NCI-H1417 treated with DMSO at 0.1 percent for 48 hours (cell line): ENCODE measurements around the gene ENDOD1.
A peak's percentile ranks its signal among the peaks of the same experiment; 100 is the strongest.

ENCODE experiments used
- DNase-seq: peaks from one replicate; lab custom pipeline; 2025; lab: John Stamatoyannopoulos, UW

The ENDOD1 gene

DNA sequence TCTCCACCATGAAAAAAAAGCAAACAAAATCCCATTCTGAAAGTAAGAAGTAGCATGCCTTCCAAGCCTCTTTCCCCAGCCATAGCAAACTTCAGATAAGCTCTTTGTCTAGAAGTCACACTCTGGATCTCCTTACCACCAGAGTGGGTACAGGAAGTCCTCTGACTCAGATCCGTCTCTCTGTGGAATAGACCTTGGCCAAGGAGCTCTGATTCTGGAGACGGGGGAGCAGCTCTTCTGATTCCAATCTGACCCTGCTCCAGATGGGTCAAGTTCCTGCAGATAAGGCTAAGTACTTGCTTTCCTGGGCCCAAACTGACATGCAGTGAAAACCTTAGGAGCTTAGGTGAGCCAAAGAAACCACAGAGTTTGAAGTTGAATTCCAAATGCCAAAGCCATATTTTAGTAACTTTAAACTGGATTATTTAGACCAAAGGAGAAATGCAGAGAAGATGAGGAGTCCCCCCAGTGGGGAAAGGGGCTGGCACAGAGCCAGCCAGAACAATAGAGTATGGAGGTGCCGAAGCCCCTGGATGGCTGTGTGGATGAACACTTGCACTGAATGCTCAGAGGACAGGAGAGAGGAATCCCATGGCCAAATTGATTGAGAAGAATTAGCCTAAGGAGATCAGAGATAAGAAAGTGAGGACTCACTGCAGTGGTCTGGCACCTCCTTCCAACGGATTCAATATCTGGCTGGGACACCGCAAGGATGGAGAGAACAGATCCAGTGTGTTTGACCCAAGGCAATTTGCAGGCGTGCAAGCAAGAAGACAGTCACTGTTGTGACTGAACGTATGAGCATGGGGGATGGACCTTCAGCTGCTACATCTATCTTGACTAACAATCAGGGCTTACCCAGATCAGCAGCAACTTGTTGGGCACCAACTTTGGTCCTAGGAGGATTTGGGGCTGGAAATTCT, 54.9 kb downstream of the ENDOD1 start:
- no peak for DNase-seq

DNA sequence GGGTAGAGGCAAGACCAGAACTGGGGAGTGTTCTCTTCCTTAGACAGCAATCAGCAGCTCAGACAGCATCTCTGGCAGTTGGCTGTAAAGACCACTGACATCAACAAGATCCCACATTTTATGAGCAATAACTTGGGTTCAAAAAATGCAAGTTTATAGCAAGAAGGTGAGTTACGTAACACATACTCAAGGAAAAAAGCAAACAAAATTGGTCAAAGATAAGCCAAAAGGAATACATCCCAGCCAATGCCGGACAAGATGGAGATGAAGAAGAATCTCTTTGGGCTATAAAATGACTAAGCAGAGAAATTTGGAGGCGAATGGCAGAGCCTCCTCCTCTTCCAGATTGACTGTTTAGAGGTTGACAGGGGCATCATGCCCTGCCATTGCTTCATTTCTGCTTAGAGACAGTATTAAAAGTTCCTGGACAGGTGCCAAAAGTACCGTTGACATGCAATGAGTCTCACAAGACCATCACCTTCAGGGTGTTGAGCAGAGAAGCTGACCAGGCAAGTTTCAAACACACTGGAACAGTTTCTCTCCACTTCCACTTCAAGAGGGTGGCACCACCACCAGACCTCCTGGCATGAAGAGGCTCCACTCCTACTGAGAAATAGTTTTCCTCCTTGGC, 55.9 kb downstream of the ENDOD1 start:
- DNase-seq = no peak

DNA sequence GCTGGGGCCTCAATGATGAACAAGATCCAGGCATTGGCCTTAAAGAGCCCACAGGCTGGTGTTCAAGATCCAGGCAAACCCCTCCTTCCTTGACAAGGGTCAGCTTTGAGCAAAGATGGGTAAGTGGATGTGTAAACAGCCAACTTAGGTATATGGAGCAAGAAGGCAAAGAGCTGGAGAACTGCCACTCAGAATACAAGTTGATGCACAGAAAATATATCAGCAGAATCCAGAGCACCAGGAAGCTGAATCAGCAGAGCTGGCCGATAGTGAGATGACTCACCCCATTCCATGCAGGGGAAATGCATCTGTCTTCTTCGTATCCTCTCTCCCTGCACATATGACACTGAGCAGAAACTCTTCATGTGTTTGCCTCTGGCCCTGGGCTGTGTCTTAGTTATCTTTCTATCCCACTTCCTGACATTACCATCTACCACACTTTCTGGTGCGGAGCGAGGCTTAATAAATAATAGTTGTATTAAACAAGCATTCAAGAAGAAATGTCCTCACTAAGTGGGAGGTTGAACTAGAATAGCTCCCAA, 57.8 kb downstream of the ENDOD1 start:
- no peak for DNase-seq

DNA sequence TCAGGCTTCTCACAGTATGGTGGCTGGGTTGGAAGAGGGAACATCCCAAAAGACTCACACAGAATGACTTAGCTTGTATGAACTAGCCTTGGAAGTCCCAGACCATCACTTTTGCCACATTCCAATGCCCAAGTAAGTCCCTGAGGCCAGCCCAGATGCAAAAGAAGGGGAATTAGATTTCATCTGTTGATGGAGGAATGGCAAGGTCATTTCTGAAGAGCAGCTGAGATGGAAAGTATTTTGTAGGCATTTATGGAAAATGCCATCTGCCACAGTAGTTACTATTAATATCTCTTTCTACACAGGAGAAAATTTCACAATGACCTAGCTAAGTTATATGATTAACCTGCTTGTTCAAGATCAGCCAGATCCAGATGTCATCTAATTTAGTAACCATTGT, 58.8 kb downstream of the ENDOD1 start:
- no peak for DNase-seq

DNA sequence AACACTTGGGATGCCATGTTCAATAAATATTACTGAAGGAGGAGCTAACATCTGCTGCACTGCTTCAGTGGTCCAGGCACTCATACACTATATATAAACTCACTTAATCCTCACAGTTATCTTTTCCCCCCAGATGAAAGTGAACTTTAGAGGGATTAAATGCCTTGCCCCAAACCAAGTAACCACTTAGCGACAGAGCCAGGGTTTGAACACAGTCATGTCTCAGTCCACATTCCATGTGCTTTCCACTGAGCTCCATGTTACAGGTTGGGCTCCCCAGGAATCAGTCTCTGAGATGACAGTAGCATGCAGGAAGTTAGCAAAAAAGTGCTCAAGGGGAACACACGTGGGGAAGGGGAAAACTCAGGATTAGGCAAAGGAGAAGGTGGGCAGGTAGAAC, 59.3 kb downstream of the ENDOD1 start:
- no peak for DNase-seq

DNA sequence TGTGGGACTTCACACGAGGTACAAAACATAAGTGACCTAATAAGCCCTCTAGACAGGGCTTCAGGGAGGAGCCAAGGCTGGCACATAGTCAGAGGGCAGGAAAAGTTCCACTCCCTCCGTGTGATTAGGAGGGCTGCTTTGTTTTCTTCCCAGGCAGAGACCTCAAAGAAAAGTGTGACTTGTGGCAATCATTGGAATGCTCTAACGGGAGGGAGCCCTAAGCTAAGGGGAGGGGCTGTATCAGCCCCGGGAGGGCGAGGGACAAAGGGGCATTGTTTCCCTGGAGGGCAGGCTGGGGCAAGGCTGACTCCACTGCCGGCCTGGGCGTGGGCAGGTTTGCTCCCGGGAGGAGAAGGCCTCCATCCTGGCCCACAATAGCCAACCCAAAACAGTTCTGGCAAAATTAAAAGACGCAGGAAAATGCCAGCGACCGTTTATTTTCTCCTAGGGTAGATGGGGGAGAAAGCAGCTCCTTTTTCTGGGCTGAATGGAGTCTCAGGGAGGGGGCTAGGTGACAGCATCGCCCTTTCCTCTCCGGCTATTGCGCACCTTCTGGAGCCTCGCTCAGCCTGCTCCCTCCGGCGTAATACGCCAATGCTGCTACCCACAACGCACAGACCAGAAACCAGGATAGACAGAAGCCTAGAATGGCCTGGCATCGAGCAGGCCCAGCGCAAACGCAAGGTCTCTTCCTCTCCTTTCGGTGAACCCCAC, 60.2 kb downstream of the ENDOD1 start:
- peak; percentile 53 for DNase-seq

DNA sequence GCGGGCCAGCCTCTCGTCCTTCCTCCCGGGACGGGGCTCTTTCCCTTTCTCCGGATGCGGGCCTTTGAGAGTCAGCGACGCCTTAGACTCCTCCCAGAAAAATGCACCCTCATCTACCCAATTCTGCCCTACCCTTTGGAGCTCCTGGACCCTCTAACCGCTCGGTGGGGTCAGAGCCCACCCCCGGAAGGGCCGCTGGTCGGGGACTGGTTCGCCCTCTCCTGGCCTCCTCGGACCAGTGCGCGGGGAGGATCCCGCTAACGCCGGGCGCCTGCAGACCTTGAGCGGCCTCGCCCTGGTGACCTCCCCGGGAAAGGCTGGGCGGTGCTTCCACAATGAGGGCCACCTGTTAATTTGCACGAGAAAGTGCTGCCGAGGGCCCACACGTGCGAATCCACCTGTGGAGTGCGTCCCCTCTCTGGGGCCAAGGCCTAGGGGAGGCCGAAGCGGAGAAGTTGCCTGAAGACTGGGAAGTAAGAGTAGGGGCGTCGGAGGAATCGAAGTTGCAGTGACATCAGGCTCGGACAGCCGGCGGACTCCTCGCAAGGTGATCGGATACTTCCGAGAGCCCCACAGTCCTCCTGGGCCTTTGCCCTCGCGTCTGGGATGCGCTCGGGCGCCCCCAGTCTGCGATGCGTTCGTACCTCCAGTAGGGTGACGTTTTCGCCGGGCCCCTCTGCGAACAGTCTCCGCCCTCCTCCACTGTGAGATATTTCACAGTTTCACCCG, 61.5 kb downstream of the ENDOD1 start:
- DNase-seq = peak; percentile 73

DNA sequence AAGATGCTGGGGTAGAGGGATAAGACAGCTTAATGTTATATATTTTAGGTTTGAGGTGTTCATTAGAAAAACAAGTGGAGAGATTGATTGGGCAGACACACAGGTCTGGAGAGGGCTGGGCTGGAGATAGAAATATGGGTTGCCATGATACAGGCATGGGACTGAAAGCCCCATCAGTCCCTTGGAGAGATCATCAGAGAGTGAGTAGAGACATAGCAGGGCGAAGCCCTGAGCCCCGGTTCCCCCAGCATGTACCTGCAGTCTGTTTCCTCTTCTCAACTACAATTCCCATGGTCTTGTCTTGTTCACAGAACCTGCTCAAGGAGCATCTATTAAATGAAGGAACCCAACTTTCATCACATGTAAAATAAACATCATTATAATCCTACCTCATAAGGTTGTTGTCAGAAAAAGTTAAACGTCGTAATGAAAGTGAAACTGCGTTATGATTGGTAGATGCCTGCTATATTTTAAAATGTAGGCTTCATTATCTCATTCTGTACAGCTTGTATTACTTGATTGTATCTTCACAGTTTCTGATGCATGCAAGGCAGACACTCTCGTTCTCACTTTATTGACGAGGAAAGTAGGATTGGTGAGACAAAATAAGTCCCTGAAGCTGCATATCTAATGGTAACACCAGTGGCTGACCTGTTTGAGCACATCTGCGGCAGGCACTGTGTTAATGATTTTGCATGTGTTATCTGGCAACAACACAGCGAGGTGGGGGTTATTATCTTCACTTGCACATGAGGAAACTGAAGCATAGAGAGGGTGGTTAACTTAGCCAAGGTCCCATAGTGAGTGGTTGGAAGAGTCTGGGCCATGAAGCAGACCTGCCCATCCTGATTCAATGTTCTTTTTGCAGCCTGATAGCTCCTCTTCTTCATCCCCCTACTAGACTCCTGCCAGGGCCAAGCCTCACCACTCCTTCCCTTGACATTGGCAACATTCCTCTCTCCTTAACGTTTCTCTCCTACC, 63.5 kb downstream of the ENDOD1 start:
- DNase-seq = no peak

DNA sequence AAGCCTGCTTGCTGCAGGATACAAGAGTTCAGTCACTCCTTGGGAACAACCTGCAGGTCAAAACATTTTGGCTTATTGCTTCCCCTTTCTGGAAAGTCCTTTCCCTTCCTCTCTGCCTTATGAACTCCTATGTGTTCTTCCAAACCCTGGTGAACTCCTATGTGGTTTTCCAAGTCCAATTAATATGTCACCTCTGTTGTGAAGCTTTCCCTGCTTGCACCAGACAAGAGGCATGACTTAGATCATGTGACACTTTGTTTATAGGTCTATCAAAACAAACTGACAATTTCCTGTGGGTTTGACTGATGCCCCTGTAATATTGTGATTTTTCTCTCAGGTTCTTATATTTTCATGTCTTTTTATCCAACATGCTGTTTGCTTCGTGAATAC, 64.2 kb downstream of the ENDOD1 start:
- DNase-seq = no peak

DNA sequence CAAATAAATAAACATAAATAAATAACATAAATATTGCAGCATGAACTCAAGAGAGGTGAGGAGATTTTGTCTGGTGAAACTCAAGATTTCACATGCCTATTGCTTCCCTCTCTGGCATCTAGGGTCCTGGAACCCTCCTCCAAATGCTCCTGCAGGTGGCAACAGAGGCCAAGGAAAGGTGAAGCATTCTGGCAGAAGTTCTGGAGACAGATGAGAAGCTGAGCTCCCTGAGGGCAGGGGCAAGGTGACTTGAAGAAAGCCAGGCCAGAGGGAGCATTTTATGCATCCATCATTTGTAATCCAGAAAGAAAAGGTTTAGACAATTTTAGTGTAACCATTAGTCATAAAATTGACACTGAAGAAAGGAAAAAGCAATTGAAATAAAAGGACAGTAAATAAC, 64.9 kb downstream of the ENDOD1 start:
- peak; percentile 42 for DNase-seq

DNA sequence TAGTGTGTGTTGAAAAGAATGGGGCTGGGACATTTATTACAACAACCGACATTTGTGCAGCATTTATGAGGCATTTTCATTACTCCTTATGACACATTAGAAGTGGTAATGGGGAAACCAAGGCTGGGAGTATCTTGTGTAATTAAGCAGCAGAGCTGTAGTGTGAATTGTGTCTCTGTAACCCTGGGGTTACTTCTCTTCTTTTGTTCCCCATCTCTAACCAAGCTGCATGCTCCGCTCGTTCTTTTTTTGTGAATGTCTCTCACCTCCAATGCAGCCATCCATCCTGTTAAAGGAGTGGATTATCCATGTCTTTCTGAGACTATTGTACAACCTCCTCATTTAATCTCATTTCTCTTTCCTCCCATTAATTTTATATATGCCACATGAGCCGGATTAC, 65.7 kb downstream of the ENDOD1 start:
- DNase-seq = no peak

DNA sequence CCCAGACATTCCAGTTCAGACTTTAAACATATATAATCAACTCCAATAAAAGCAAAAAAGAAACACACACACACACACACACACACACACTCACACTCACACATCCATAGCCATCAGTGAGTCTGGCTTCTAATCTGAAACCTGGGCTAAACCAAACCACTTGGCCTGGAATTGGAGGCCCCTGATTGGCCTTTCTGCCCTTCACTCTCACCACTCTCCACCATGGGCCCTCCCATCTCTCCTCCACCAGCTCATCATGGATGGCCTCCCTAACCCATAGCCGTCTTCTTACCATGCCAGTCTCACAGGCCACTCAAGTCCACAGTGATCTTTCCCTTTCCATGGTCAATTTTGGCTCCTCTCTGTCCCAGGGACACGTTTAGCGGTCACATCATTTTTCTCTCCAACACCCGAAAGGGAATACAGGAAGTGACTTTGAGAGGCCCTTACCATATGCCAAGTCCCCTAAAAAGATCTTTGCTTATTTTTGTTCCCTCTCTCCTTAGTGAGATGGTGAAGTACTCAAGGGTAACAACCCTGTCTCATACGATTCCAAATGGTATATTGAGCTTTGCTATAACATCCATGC, 66.6 kb downstream of the ENDOD1 start:
- DNase-seq = no peak

DNA sequence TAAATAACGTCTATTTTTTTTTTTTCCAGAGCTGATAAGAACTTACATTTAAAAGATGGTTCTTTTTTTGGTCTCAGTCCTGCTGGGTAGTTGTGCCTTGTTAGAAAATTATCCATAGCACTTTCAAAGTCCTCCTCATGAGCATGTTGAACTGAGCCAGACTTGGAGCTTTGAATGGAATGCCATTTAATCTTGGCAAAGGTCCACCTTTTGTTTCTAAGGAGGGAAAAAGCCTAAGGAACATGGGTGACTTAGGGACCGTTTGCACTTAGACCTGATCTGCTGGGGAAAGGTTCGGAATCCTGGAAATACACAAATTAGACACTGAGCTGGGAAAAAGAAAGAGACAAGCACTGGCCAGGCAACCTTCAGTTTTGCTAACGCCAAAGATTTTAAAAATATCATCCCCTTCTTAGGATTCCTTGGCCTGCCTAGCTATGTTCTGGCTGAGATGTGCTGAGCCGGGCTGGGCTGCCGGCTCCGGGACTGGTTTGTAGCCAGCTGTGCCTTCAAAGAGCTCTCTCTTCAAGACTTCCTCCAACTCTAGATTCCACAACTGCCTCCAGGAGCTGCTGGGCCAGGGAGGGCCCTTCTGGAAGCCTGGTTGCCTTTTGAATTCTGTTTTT, 67.4 kb downstream of the ENDOD1 start:
- no peak for DNase-seq

DNA sequence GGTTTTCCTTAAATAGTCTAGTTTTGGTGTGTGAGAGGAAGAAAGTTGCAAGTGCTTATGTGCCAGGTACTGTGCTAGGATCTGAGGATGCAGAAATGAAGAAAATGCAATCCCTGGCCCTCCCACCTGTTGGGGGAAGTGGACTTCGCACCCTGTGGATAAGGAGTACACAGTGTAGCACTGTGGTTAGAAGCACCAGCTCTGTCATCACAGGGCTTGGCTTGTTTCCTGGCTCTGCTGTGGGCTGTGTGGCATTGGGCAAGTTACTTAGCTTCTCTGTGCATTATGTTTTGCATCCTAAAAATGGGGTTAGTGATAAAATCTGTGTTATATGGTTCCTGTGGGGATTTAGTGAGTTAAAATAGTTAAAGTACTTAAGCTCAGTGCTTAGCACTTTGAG, 68.2 kb downstream of the ENDOD1 start:
- DNase-seq = no peak

DNA sequence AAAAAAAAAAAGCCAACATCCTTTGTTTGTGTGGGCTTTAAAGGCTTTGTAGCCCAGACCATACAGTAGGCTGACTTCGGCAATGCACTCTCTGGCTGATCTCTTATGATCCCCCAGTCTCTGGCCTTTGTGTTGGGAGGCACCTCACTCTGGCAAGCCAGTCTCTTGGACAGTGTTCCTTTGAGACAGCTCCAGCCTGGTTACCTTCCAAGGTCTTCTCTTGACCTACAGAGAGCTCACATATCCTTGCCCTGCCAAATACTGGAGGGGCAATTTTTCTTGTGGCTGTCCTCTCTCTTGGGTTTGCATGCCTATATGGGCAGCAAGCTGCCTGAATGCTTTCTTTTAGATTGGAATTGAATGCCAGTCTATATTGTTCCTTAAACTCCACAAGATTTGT, 71.6 kb downstream of the ENDOD1 start:
- DNase-seq = no peak

DNA sequence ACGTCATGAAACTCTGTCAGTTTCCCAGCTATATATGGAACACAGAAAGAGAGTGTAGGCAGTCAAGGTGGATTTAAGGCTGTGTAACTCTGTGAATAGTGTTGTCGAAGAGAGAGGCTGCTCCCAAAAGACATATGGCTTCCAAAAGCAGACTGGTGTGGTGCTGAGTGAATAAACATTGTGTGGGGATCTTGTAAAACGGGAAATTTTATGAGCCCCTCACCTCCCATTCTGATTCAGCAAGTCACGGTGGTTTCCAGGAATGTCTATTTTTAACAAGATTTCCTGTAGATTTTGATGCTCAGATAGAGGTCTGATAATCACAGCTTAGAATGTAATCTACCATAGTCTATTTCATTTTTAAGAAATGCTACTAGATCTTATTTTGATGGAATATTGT, 73.5 kb downstream of the ENDOD1 start:
- no peak for DNase-seq

DNA sequence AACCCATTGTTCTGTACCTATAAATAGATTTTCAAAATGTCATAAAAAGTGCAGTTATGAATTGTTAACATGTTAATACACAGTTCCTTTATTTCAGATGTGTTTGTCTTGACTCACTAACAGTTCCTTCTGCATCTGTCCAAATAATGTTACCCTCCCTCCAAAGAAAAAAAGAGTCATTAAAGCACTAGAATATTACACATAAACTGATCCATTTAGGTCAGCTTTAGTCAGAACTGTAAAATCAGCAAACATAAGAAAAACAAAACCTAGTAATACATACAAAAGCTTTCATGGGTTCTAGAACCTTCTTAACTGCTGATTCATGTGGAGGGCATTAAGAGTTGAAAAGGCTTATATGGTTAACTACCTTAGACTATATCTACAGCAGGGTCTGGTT, 76.0 kb downstream of the ENDOD1 start:
- no peak for DNase-seq

DNA sequence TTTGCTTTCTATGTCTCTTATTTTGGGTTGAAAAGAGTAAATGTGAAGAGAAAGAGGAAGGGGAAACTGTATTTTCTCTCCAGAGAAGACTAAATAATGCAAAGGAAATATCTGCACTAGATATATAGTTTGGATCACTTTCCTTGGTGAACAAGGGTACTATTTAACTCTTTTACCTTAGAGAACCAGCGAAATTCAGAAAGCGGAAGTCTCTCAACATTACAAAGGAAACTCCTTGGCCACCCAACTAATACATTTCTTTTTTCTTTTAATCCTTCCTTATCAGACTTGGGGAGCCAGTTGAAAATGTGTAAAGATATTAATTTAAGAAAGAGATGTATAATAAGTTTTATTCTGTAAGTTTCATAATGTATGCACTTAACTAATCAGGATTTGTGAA, 77.1 kb downstream of the ENDOD1 start:
- DNase-seq = no peak

DNA sequence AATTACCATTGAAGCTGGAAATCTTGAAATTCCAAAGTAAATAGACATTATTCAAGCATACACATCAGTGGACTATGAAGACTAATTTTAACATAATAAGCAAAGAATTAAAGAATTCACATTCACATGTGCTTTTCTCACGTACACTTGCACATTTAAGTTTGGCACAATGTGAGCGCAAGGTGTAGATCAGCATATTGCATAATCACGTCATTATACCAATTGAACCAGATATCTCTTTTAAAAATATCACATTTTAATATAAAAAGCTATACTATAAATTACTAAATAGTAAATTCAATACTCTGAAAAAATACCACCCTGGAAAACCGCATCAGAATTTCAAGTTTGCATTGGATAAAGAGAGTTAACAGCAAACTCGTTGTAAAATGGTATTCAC, 80.6 kb downstream of the ENDOD1 start:
- DNase-seq = no peak

DNA sequence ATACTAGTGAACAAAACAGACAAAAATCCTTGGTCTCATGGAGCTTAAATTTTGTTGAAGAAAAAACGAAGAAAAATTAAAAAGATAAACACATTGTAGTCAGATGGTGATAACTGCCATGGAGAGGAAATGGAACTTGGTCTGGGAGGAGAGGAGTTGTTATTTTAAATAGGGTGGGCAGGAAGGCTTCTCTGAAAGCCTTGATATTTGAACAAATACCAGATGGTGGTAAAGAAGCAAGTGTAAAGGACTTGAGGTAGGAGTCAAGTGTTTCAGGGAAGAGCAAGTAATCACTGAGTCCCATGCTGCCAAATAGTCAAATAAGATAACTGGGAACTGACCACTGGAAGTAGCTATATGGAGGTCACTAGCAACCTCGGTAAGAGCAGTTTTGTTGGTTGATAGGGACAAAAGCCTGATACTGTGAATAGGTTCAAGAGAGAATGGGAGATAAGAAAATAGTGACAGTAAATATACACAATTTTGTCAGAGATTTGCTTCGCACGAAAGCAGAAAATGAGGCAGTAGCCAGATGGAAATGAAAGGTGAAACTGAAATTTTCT, 86.3 kb downstream of the ENDOD1 start:
- no peak for DNase-seq
